PC-3 (cell line): Measurements from ENCODE around the gene LACRT. TPM values are rescaled to one million over a fixed set of nuclear protein-coding genes. Genes with fewer than 3 reads are reported as not detected.

Experiments
- ATAC-seq: fragments of 200-7000 bp; cut with Tn5 transposase; 2 replicates; pipeline ENCODE4 v1.9.1; 2020; ENCODE audit warnings: mild to moderate bottlenecking, moderate library complexity
- Bru-seq: library from RNA; stranded (reverse); fragments of 400-500 nt; gene quantifications from one replicate; lab custom pipeline; 2021; lab: Mats Ljungman, UMichigan
- BruChase-seq, 2 experiments: library from RNA; stranded (reverse); fragments of 400-500 nt; gene quantifications; one replicate each; lab custom pipeline; 2021; lab: Mats Ljungman, UMichigan
- BruUV-seq: library from RNA; stranded (reverse); fragments of 400-500 nt; replicated peaks from 2 replicates; lab custom pipeline; 2021; lab: Mats Ljungman, UMichigan
- CTCF ChIA-PET: fragments of 300-600 bp; sonication (Branson Sonifier 250); formaldehyde crosslinking; loops from one replicate; lab custom pipeline; 2022; ENCODE audit warnings: antibody characterized with exemption; lab: Charles Lee
- POLR2A ChIA-PET: fragments of 300-600 bp; sonication (Branson Sonifier 250); formaldehyde crosslinking; loops from one replicate; lab custom pipeline; 2022; ENCODE audit warnings: antibody characterized with exemption; ENCODE audit not compliant: unreplicated experiment; lab: Charles Lee
- DNase-seq: peaks from one replicate; pipeline ENCODE4 v3.0.0-alpha.2; 2015
- H2AFZ ChIP-seq: fragments of 300-600 bp; sonication (generic); 2 replicates; pipeline ENCODE4 v1.6.0; 2016; ENCODE audit warnings: antibody characterized with exemption, low read length
- H3F3A ChIP-seq: fragments of 300-600 bp; sonication (generic); one replicate; pipeline ENCODE4 v1.6.0; 2017; ENCODE audit warnings: antibody characterized with exemption, low read length, control low read depth, mild to moderate bottlenecking; ENCODE audit not compliant: unreplicated experiment
- H3K27ac ChIP-seq: fragments of 300-600 bp; sonication (generic); 2 replicates; pipeline ENCODE4 v1.5.1; 2016; ENCODE audit warnings: mild to moderate bottlenecking, low read length
- H3K27me3 ChIP-seq: fragments of 300-600 bp; sonication (generic); 2 replicates; pipeline ENCODE4 v1.6.1; 2016; ENCODE audit warnings: low read length, mixed read lengths
- H3K36me3 ChIP-seq: fragments of 300-600 bp; sonication (generic); 2 replicates; pipeline ENCODE4 v1.6.1; 2016; ENCODE audit warnings: low read depth, mixed run types, low read length, mixed read lengths
- H3K4me1 ChIP-seq: fragments of 300-600 bp; sonication (generic); 2 replicates; pipeline ENCODE4 v1.5.1; 2016; ENCODE audit warnings: low read length; ENCODE audit not compliant: insufficient read depth
- H3K4me2 ChIP-seq: fragments of 300-600 bp; sonication (generic); 2 replicates; pipeline ENCODE4 v1.6.0; 2016; ENCODE audit warnings: low read length
- H3K4me3 ChIP-seq: fragments of 300-600 bp; sonication (generic); 2 replicates; pipeline ENCODE4 v1.5.1; 2016; ENCODE audit warnings: mild to moderate bottlenecking, low read length, mixed read lengths
- H3K79me2 ChIP-seq: fragments of 300-600 bp; sonication (generic); 2 replicates; pipeline ENCODE4 v1.6.1; 2017; ENCODE audit warnings: low read length, mixed read lengths
- H3K9ac ChIP-seq: fragments of 300-600 bp; sonication (generic); 2 replicates; pipeline ENCODE4 v1.6.0; 2016; ENCODE audit warnings: mild to moderate bottlenecking, low read length
- H3K9me2 ChIP-seq: fragments of 300-600 bp; sonication (generic); replicated peaks from 2 replicates; pipeline ENCODE4 v1.6.1; 2016; ENCODE audit warnings: mixed run types, low read length, mixed read lengths
- H3K9me3 ChIP-seq: fragments of 300-600 bp; sonication (generic); 2 replicates; pipeline ENCODE4 v1.6.1; 2016; ENCODE audit warnings: low read length, mixed read lengths
- H4K20me1 ChIP-seq: fragments of 300-600 bp; sonication (generic); 2 replicates; pipeline ENCODE4 v1.6.1; 2016; ENCODE audit warnings: low read length, mixed read lengths
- EZH2 ChIP-seq: fragments of 300-600 bp; sonication (generic); IDR thresholded peaks from one replicate; pipeline ENCODE4 v1.6.1; 2017; ENCODE audit warnings: antibody characterized with exemption, mild to moderate bottlenecking, low read length; ENCODE audit not compliant: unreplicated experiment
- EZH2phosphoT487 ChIP-seq: fragments of 300-600 bp; sonication (generic); IDR thresholded peaks from 2 replicates; pipeline ENCODE4 v1.6.1; 2018; ENCODE audit warnings: mild to moderate bottlenecking, antibody characterized with exemption, low read length, borderline replicate concordance
- intact Hi-C: fragments of 100-400 bp; cut with micrococcal nuclease; formaldehyde crosslinking; loops from 2 replicates; pipeline ENCODE4 v1.9.0; 2023
- long read RNA-seq: library from polyadenylated mRNA; unstranded; transcript quantifications from one replicate; pipeline ENCODE4 v2.0.0, GENCODE V29; 2021; ENCODE audit not compliant: unreplicated experiment
- total RNA-seq: library from RNA; depleted of rRNA; stranded (reverse); fragments of >200 nt; gene quantifications from 2 replicates; pipeline ENCODE4 v1.2.3, GENCODE V29; 2014; rRNA removed
- TF ChIP-seq, protein P1 (sequence below): fragments of 300-600 bp; sonication (generic); conservative IDR thresholded peaks from 2 replicates; pipeline ENCODE4 v1.5.1; 2017; ENCODE audit warnings: antibody characterized with exemption, low read depth, mild to moderate bottlenecking, low read length

The LACRT gene, protein sequence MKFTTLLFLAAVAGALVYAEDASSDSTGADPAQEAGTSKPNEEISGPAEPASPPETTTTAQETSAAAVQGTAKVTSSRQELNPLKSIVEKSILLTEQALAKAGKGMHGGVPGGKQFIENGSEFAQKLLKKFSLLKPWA
- total RNA-seq: not detected in 2 replicates
- not detected for Bru-seq, nascent RNA
- BruChase-seq, experiment 1, labeled RNA remaining after a 6-hour chase: not detected
- not detected for BruChase-seq, experiment 2, labeled RNA remaining after a 2-hour chase
- long read RNA-seq: 0 reads

DNA sequence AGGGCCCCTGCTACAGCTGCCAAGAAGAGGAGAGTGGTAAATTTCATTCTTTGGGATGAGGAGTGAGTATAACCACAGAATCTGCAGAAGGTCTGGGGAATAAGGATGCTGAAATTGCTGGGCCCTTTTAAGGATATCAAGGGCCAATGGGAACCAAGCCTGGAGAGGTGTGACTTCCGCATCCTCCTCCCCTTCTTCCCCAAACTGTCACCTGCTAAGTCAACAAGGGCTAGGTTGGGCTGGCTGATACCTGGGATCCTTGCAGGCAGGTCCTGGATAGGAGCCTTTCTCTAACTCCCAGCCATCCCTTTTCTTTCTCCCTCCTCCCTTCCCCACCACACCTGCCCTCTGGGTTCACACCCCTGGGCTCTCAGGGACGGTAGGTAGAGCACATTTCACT lies at the start of gene LACRT:
Gene LACRT, minus strand, starts transcription at position 101 of the 400 bp plus-strand sequence. Its CDS starts 54 bp downstream, at position 47.
- no peaks in the 10 kb centered on the region for H3K4me1 ChIP-seq
- H2AFZ ChIP-seq: no peak within 1 kb of the TSS
- H4K20me1 ChIP-seq: no peaks in the 10 kb centered on the region
- 0 out of 2 replicates have a peak, but pooled peaks cover 3% of the 10 kb centered on the region for H3K9me2 ChIP-seq
- BruUV-seq: no TSS peak
- H3K27ac ChIP-seq: no peak within 1 kb of the TSS
- H3K27me3 ChIP-seq: peaks cover 41% of the 10 kb centered on the region
- H3K79me2 ChIP-seq: no peaks in the 10 kb centered on the region
- no peak for ATAC-seq
- H3K9me3 ChIP-seq: no peaks in the 10 kb centered on the region
- intact Hi-C loops: no loop called here
- TF ChIP-seq, protein P1, sequence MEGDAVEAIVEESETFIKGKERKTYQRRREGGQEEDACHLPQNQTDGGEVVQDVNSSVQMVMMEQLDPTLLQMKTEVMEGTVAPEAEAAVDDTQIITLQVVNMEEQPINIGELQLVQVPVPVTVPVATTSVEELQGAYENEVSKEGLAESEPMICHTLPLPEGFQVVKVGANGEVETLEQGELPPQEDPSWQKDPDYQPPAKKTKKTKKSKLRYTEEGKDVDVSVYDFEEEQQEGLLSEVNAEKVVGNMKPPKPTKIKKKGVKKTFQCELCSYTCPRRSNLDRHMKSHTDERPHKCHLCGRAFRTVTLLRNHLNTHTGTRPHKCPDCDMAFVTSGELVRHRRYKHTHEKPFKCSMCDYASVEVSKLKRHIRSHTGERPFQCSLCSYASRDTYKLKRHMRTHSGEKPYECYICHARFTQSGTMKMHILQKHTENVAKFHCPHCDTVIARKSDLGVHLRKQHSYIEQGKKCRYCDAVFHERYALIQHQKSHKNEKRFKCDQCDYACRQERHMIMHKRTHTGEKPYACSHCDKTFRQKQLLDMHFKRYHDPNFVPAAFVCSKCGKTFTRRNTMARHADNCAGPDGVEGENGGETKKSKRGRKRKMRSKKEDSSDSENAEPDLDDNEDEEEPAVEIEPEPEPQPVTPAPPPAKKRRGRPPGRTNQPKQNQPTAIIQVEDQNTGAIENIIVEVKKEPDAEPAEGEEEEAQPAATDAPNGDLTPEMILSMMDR: no peak
- TF ChIP-seq EZH2 (no peak), EZH2phosphoT487 (no peak)
- no peaks in the 10 kb centered on the region for H3K36me3 ChIP-seq
- H3K4me2 ChIP-seq: no peak within 1 kb of the TSS
- H3K9ac ChIP-seq: no peak within 1 kb of the TSS
- ChIA-PET POLR2A (no interaction called here), CTCF (no interaction called here)
- no peak for DNase-seq
- H3F3A ChIP-seq: no peaks in the 10 kb centered on the region
- no peak within 1 kb of the TSS for H3K4me3 ChIP-seq

DNA sequence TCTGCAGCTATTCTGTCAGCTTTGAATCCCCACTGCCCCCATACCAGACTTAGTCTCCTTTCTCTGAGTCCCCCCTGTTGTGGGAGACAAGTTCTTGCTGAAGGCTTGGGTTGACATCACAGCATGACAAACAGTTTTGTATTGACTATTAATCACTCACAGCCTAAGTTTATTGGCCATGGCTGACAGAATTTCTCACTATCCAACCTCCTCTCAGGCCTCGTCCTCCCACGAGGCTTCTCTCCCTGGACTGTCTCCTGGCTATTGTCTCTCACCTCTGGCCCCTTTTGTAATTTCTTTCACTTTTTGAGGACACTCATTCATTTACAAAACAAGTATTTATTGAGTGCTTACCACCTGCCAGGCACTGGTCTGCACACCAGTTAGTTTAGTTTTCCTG lies 48.7 kb upstream of the LACRT start:
- BruUV-seq: no TSS peak
- CTCF ChIA-PET: no interaction called here

DNA sequence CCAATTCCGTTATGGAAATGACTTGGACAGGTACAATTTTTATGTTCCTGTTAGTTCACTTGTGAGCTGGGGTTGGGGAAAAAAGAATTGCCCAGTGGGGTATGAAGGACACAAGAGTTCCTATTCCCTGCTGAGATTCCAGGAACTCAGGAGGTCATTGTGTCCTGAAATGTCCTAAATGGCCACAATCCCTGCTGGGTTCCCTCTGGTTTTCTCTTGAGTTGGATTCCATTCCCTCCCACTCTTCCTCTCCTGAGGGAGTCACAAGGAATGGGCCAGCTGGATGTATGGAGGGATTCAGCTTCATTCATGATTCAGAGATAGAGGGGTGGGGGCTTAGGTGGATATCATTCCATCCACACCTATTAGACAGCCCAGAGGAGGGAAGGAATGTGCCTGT lies 48.0 kb upstream of the LACRT start:
- ChIA-PET CTCF (no interaction called here), POLR2A (no interaction called here)
- TF ChIP-seq, protein P1: no peak
- TF ChIP-seq EZH2: no peak
- TF ChIP-seq EZH2phosphoT487: no peak
- Histone ChIP-seq H3K9me3 (no peaks in the 10 kb centered on the region), H3K27ac (no peak overlapping the region), H3K9ac (no peak overlapping the region), H3F3A (no peaks in the 10 kb centered on the region), H3K27me3 (peaks cover 79% of the 10 kb centered on the region), H3K4me3 (no peak overlapping the region), H3K36me3 (no peaks in the 10 kb centered on the region), H3K9me2 (no peaks in the 10 kb centered on the region), H3K79me2 (no peaks in the 10 kb centered on the region), H2AFZ (no peak overlapping the region), H3K4me1 (no peaks in the 10 kb centered on the region), H4K20me1 (no peaks in the 10 kb centered on the region), H3K4me2 (no peak overlapping the region)
- ATAC-seq (no peak), DNase-seq (no peak)
- intact Hi-C loops: no loop called here
- BruUV-seq: no TSS peak

More for the DNA sequence above, 48.7 kb upstream of the LACRT start:
- Histone ChIP-seq H3K4me1 (no peaks in the 10 kb centered on the region), H2AFZ (no peak overlapping the region), H3K4me3 (no peak overlapping the region), H3K27me3 (peaks cover 79% of the 10 kb centered on the region), H3K9ac (no peak overlapping the region), H3F3A (no peaks in the 10 kb centered on the region), H3K9me3 (no peaks in the 10 kb centered on the region), H3K4me2 (no peak overlapping the region), H3K79me2 (no peaks in the 10 kb centered on the region), H3K36me3 (no peaks in the 10 kb centered on the region), H3K27ac (no peak overlapping the region), H4K20me1 (no peaks in the 10 kb centered on the region), H3K9me2 (no peaks in the 10 kb centered on the region)
- TF ChIP-seq EZH2 (no peak), EZH2phosphoT487 (no peak)
- intact Hi-C loops: no loop called here
- DNase-seq (no peak), ATAC-seq (no peak)
- POLR2A ChIA-PET: no interaction called here
